ENCODE data around the gene APOL6.
"Not testable (repeated sequence)": the region's sequence is repeated elsewhere in the genome, so short reads cannot be mapped to it uniquely, and the experiment has no call there.

APOL6 gene

GRCh38 chr22:35615156-35615555 lies 33.1 kb upstream of the APOL6 start:
- H3K4me3 ChIP-seq (ENCODE audit: low read depth, low read length): no peak overlapping the region
- DNase-seq (ENCODE audit: low read depth): no peak

DNA sequence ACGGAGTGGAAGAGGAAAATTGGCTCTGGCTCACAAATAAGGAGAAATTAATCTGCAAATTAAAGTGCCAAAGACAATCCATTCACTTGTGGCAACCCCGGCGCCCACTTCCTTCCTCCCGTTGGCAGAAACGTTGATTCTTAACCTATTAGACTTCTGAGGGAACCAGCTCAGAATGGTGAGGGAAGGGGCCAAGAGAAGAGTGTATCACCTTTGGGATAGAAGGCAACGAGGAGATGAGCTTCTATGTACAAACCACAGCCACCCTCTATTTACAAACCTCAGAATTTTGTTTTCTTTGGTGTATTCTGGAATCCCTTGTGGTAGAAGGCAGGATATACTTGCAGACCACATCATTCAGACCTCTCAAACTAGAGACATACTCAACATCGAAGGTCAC lies 32.2 kb upstream of the APOL6 start:
- no peak for DNase-seq (ENCODE audit: low read depth)
- no peak overlapping the region for H3K4me3 ChIP-seq (ENCODE audit: low read depth, low read length)

GRCh38 chr22:35617137-35617755 lies 31.0 kb upstream of the APOL6 start, which contains the start of gene MB:
Gene MB (minus strand): TSS chr22:35617329. CDS start chr22:35617257, 72 bp downstream.
- H3K4me3 ChIP-seq (ENCODE audit: low read depth, low read length): no peak within 1 kb of the TSS
- DNase-seq (ENCODE audit: low read depth): no peak

DNA sequence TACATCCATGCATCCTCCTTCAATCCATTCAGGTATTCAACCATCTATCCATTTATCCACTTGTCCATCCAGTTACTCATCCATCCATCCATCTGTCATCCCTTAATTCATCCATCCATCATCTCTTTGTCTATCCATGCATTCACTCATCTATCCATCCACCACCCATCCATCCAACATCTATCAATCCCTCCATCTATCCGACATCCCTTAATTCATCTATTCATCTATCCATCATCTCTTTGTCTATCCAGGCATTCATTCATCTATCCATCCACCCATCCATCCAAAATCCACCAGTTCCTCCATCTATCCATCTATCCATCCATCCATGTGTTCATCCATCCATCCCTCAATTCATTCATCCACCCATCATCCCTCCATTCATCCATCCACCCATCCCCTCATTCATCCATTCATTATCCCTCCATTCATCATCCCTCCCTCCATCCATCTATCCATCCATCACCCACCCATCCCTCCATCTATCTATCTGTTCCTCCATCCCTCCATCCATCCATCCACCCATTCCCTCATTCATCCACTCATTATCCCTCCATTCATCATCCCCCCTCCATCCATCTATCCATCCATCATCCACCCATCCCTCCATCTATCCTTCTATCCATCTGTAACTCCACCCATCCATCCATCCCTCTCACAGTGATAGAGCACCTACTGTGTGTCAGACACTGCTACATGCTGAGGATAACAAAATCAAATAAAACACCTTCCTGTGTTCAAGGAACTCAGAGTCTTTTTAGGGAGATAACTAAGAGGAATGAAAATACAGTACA lies 29.6 kb upstream of the APOL6 start:
- DNase-seq (ENCODE audit: low read depth): no peak
- H3K4me3 ChIP-seq (ENCODE audit: low read depth, low read length): no peak overlapping the region

- no peak for DNase-seq (ENCODE audit: low read depth)
- H3K4me3 ChIP-seq (ENCODE audit: low read depth, low read length): no peak overlapping the region
Measured at GRCh38 chr22:35619336-35620094, 28.7 kb upstream of the APOL6 start.

- H3K4me3 ChIP-seq (ENCODE audit: low read depth, low read length): no peak overlapping the region
- DNase-seq (ENCODE audit: low read depth): no peak
Measured at GRCh38 chr22:35620624-35621251, 27.5 kb upstream of the APOL6 start.

- H3K4me3 ChIP-seq (ENCODE audit: low read depth, low read length): no peak overlapping the region
- no peak for DNase-seq (ENCODE audit: low read depth)
Measured at GRCh38 chr22:35621451-35621850, 26.8 kb upstream of the APOL6 start.

DNA sequence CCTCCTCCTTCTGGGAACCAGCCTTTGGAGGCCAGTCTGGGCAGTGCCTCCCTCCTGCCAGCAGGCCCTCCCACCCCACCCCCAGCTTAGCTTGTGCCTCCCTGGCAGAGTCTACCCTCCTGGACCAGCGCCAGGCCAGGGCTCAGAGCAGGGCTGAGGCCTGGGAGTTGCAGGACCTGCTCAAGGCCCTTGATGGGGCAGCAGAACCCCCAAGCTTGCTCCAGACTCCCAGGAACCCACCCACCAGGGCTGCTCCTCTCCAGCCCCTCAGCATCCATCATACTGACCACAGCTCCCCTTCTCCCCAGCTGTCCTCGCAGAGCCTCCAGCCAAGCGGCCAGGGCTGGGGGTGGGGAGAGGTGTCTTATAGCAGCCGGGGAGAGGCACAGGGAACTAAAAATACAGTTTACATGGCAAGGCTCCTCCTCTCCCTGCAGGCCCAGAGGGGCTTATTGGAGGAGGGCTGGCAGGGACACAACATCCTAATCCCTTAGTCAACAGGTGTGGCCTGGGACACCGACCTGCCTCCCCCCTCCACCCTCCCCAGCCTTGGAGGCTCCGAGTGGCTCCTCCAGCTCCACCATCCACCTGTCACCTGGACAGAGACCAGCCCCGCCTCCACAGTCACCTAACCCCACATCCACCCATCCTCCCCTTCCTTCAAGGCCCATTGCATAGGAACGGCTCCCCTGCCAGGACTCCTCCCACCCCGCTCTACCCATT lies 25.9 kb upstream of the APOL6 start:
- H3K4me3 ChIP-seq (ENCODE audit: low read depth, low read length): no peak overlapping the region

GRCh38 chr22:35623885-35624284 lies 24.4 kb upstream of the APOL6 start:
- not testable (repeated sequence) for DNase-seq (ENCODE audit: low read depth); H3K4me3 ChIP-seq (ENCODE audit: low read depth, low read length)

More for the DNA sequence above, 25.9 kb upstream of the APOL6 start:
- no peak for DNase-seq (ENCODE audit: low read depth)

DNA sequence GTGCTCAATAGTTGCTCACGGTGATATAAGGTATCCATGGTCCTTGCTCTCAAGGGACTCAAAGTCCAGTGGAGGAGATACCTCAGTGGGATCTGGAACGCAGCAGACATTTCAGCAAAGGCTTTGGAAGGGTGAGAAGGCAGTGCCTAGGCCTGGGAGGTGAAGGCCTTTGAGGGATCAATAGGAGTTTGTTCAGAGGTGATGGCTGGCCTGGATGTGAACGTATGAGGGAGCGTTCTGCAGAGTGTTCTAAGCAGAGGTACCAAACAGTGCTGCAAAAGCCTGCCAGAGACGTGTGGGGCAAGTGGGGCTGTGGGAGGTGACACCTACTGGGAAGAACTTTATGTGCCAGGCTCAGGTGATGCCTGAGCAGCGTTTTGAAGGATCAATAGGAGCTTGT lies 23.7 kb upstream of the APOL6 start:
- H3K4me3 ChIP-seq (ENCODE audit: low read depth, low read length): no peak overlapping the region
- DNase-seq (ENCODE audit: low read depth): no peak

GRCh38 chr22:35625763-35626432 lies 22.3 kb upstream of the APOL6 start:
- H3K4me3 ChIP-seq (ENCODE audit: low read depth, low read length): no peak overlapping the region
- DNase-seq (ENCODE audit: low read depth): no peak

GRCh38 chr22:35627267-35628041 lies 20.8 kb upstream of the APOL6 start:
- H3K4me3 ChIP-seq (ENCODE audit: low read depth, low read length): peak overlapping the region; percentile 52
- peak; percentile 84 for DNase-seq (ENCODE audit: low read depth)

DNA sequence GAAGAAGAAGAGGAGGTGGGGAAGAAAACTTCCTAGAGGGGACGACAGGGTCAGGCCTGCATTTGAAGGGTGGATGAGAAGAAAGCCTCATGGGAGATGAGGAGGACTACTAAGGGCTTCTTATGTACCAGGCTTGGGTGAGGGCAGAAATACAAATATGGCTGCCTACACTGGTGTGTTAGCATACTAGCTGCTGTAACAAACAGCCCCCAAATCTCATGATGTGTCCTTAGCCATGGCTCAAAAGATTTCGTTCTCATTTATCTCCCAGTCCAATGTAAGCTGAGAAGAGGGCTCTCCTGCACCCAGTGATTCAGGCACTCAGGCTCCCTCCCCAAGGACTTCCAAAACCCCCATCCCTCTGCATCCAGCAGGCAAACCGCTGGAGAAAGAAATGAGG lies 19.5 kb upstream of the APOL6 start:
- no peak overlapping the region for H3K4me3 ChIP-seq (ENCODE audit: low read depth, low read length)
- no peak for DNase-seq (ENCODE audit: low read depth)

- DNase-seq (ENCODE audit: low read depth): peak; percentile 95
- H3K4me3 ChIP-seq (ENCODE audit: low read depth, low read length): no peak overlapping the region
Measured at GRCh38 chr22:35629406-35630216, 18.6 kb upstream of the APOL6 start.

DNA sequence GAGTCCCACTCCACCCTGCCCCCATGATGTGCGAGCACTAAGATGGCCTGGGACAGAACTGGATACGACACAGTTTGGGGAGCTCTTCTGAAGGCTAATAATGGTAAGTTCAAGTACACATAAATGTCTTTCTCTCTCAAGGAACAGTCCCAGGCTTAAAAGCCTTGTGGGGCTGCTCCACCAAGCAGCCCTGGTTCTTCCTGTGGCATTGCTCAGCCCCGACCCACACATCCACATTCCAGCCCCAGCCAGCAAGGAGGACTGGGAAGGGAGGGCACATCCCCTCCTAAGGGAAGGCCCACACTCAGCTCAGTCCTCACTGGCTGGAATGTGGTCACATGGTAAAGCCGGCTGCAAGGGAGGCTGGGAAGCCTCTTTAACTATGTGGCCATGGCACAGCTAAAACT lies 17.9 kb upstream of the APOL6 start:
- no peak overlapping the region for H3K4me3 ChIP-seq (ENCODE audit: low read depth, low read length)
- DNase-seq (ENCODE audit: low read depth): no peak

GRCh38 chr22:35630891-35631290 lies 17.4 kb upstream of the APOL6 start:
- DNase-seq (ENCODE audit: low read depth): no peak
- H3K4me3 ChIP-seq (ENCODE audit: low read depth, low read length): no peak overlapping the region

DNA sequence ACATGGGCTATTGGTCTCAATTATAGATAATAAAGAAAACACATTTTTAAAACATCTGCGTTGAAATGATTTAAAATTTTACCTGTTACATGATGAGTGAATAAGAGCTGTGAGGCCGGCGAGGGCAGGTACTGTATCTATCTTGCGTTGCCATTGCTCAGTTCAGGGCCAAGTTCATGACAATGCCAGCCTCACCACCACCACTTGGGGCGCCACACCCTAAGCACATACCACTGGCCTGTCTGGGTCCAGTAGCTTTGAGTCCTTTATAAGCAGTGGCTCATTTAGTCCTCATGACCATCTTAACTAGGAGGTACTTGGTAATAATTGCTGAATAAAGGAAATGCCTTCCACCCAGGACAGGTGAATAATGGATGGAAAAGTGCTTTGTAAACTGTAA lies 16.6 kb upstream of the APOL6 start:
- no peak for DNase-seq (ENCODE audit: low read depth)
- no peak overlapping the region for H3K4me3 ChIP-seq (ENCODE audit: low read depth, low read length)

Measured in skeletal muscle cell (primary cell).